Activated CD8-positive, alpha-beta memory T cell treated with anti-CD3 and anti-CD28 coated beads for 4 hours (primary cell): ENCODE data around the gene INTS6.

ENCODE experiments used
- DNase-seq, 2 donors: peaks; one replicate each; pipeline ENCODE4 v3.0.0-alpha.2; 2020; ENCODE audit warnings: low read depth in 2 of 2

The INTS6 gene

GRCh38 chr13:51318876-51319275 is 134.0 kb downstream of the INTS6 start:
- DNase-seq: no peak

- DNase-seq: no peak
Observed at GRCh38 chr13:51318015-51318414, 134.8 kb downstream of the INTS6 start.

- DNase-seq: no peak
Observed at GRCh38 chr13:51317262-51317661, 135.6 kb downstream of the INTS6 start.

- DNase-seq: no peak
Observed at GRCh38 chr13:51313619-51314018, 139.2 kb downstream of the INTS6 start.

- no peak for DNase-seq
Observed at GRCh38 chr13:51311957-51312520, 140.8 kb downstream of the INTS6 start.
